ENCODE measurements around the gene PIK3R1.

PIK3R1 gene

DNA sequence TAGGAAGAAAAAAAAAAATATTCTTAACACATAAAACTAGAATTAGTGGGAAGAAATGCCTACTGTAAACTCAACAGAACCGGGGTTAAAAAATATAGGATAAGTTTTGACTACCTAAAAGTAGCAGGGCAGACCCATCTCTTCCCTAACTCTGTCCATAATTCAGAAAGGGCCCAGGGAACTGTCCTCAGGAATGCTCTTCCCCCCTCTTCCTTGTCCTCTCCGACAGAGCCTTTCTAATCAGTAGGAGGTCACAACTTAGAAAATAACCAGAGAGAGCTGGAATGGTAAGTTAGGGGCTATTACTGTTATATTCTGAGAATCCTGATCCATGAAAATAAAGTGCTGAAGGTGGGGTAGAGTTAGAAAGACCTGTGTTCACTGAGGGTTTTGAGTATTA is 22.2 kb downstream of the PIK3R1 start:
- DNase-seq (ENCODE audit: low read depth, low spot score) = no peak

DNA sequence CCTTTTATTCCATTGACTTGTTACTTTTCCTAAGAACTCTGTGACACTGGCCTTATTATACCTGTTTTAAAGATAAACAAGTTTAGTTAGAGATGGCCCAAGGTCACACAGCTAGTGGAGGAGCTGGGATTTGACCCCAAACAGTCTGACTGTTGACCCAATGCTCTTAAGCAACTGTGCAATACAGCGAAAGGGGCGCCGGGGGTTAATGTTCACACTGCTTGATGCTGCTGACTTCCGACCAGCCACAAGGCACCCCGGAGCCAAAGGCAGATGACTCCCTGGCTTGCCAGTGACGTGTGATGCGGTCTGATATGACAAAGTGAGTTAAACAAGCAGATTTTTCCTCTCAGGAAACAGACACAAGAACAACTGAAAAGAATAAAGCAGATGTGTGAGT is 23.9 kb downstream of the PIK3R1 start:
- no peaks in the 10 kb centered on the region for H3K27me3 ChIP-seq (ENCODE audit: control insufficient read depth, insufficient read depth, low read length)
- H3K4me1 ChIP-seq (ENCODE audit: control insufficient read depth, insufficient read depth, low read length) = no peaks in the 10 kb centered on the region; the same call in 1 of the 2 replicates
- H3K36me3 ChIP-seq (ENCODE audit: control insufficient read depth, insufficient read depth, low read length) = no peaks in the 10 kb centered on the region
- H3K4me3 ChIP-seq (ENCODE audit: low read length) = no peak overlapping the region
- no peaks in the 10 kb centered on the region for H3K9me3 ChIP-seq (ENCODE audit: control insufficient read depth, insufficient read depth, low read length)
- no peak overlapping the region for H3K27ac ChIP-seq (ENCODE audit: low read length)
- no CpG with 5 or more reads among the region's 7 CpGs for WGBS (ENCODE audit: insufficient coverage, insufficient read length)
- no peak for DNase-seq (ENCODE audit: low read depth, low spot score)

More for the DNA sequence above, 22.2 kb downstream of the PIK3R1 start:
- no CpG with 5 or more reads among the region's 2 CpGs for WGBS (ENCODE audit: insufficient coverage, insufficient read length)
- Histone ChIP-seq H3K4me3 (ENCODE audit: low read length) (no peak overlapping the region), H3K27me3 (ENCODE audit: control insufficient read depth, insufficient read depth, low read length) (no peaks in the 10 kb centered on the region), H3K36me3 (ENCODE audit: control insufficient read depth, insufficient read depth, low read length) (no peaks in the 10 kb centered on the region), H3K27ac (ENCODE audit: low read length) (no peak overlapping the region), H3K9me3 (ENCODE audit: control insufficient read depth, insufficient read depth, low read length) (no peaks in the 10 kb centered on the region), H3K4me1 (ENCODE audit: control insufficient read depth, insufficient read depth, low read length) (no peaks in the 10 kb centered on the region; the same call in 1 of the 2 replicates)

DNA sequence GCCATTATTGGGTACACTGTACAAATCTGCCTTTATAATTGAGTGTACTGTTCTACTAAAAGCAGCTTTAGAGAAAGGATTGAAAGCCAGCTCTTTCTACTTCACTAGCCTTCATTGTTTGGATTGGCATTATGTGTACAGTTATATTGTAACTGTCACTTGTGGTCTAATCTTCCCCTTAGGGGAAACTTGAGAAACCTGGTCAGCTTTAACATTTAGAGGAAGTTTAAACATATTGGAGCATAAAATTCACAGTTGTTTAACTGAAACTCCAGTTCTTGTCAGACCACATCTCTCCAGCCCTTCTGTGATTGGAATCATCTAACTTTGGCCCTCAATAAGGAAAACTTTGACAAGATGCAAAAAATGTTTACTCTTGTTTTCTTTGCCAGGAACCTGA is 24.6 kb downstream of the PIK3R1 start:
- H3K4me3 ChIP-seq (ENCODE audit: low read length) = no peak overlapping the region
- no peak for DNase-seq (ENCODE audit: low read depth, low spot score)
- no peak overlapping the region for H3K27ac ChIP-seq (ENCODE audit: low read length)
- no peaks in the 10 kb centered on the region for H3K36me3 ChIP-seq (ENCODE audit: control insufficient read depth, insufficient read depth, low read length)
- H3K9me3 ChIP-seq (ENCODE audit: control insufficient read depth, insufficient read depth, low read length) = no peaks in the 10 kb centered on the region
- H3K4me1 ChIP-seq (ENCODE audit: control insufficient read depth, insufficient read depth, low read length) = no peaks in the 10 kb centered on the region; the same call in 1 of the 2 replicates
- H3K27me3 ChIP-seq (ENCODE audit: control insufficient read depth, insufficient read depth, low read length) = no peaks in the 10 kb centered on the region

DNA sequence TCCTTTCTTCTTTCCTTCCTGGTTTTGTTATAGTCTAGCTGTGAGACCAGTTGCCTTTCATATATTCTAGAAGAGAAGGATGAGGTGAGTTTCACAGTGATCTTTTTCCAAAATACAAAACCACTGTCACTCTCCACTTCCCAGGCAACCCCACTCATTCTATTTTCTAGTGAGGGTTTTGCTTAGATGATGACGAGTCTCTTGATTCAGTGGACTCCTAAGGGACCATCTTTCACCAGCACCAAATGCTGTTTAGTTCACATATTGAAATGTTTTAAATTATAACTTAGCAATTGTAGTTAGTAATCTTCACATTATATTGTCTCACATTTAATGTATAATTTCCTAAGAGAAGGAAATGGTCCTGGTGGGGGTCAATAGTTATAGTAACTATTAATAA is 25.2 kb downstream of the PIK3R1 start:
- Histone ChIP-seq H3K4me3 (ENCODE audit: low read length) (no peak overlapping the region), H3K4me1 (ENCODE audit: control insufficient read depth, insufficient read depth, low read length) (no peaks in the 10 kb centered on the region; the same call in 1 of the 2 replicates), H3K9me3 (ENCODE audit: control insufficient read depth, insufficient read depth, low read length) (no peaks in the 10 kb centered on the region), H3K27ac (ENCODE audit: low read length) (no peak overlapping the region), H3K36me3 (ENCODE audit: control insufficient read depth, insufficient read depth, low read length) (no peaks in the 10 kb centered on the region), H3K27me3 (ENCODE audit: control insufficient read depth, insufficient read depth, low read length) (no peaks in the 10 kb centered on the region)
- DNase-seq (ENCODE audit: low read depth, low spot score) = no peak
- WGBS (ENCODE audit: insufficient coverage, insufficient read length) = no CpG with 5 or more reads among the region's 1 CpG

DNA sequence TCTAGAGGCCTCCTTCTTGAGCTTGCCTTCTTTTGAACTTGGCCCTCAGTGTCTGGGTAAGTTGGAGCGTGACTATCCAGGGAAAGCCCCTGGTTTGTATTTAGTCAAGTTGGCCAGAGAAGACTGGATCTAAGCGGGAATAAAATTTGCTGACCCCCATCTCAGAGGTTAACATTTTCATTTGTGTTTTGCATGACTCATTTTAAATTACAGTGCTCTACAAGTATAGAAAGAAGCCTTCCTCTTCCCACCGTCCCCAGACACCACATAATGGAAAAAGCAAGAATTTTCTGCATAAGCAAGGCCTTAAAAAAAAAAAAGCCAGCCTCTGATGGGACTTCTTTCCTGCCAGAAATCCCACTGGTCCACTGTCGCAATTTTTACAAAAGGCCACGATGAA is 27.2 kb downstream of the PIK3R1 start:
- WGBS (ENCODE audit: insufficient coverage, insufficient read length) = no CpG with 5 or more reads among the region's 5 CpGs

DNA sequence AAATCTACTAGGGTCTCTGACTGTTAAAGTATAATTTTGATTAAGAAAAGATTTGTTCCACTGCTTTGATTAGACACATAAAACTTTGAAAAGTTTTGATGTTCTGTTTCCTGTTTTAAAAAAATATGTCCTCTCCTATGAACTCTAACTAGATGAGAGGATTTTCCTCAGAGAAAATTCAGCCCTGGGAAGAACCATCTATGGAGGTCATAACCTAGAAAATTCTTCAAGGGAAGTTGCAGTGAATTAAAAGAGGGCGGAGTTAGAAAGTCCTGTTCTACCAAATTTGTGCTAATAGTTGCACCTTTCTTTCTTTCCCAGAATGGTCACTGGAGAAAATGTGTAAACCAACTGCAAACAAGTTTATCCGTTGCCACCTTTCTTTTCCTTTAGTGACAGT is 27.7 kb downstream of the PIK3R1 start:
- no peaks in the 10 kb centered on the region for H3K9me3 ChIP-seq (ENCODE audit: control insufficient read depth, insufficient read depth, low read length)
- H3K27ac ChIP-seq (ENCODE audit: low read length) = no peak overlapping the region
- no peaks in the 10 kb centered on the region for H3K36me3 ChIP-seq (ENCODE audit: control insufficient read depth, insufficient read depth, low read length)
- no CpG with 5 or more reads among the region's 2 CpGs for WGBS (ENCODE audit: insufficient coverage, insufficient read length)
- H3K27me3 ChIP-seq (ENCODE audit: control insufficient read depth, insufficient read depth, low read length) = no peaks in the 10 kb centered on the region
- H3K4me1 ChIP-seq (ENCODE audit: control insufficient read depth, insufficient read depth, low read length) = no peaks in the 10 kb centered on the region
- H3K4me3 ChIP-seq (ENCODE audit: low read length) = no peak overlapping the region
- DNase-seq (ENCODE audit: low read depth, low spot score) = no peak

More for the DNA sequence above, 27.2 kb downstream of the PIK3R1 start:
- no peaks in the 10 kb centered on the region for H3K36me3 ChIP-seq (ENCODE audit: control insufficient read depth, insufficient read depth, low read length)
- H3K4me1 ChIP-seq (ENCODE audit: control insufficient read depth, insufficient read depth, low read length) = no peaks in the 10 kb centered on the region; the same call in 1 of the 2 replicates
- no peaks in the 10 kb centered on the region for H3K9me3 ChIP-seq (ENCODE audit: control insufficient read depth, insufficient read depth, low read length)
- no peak overlapping the region for H3K27ac ChIP-seq (ENCODE audit: low read length)
- H3K4me3 ChIP-seq (ENCODE audit: low read length) = no peak overlapping the region
- DNase-seq (ENCODE audit: low read depth, low spot score) = no peak
- no peaks in the 10 kb centered on the region for H3K27me3 ChIP-seq (ENCODE audit: control insufficient read depth, insufficient read depth, low read length)

DNA sequence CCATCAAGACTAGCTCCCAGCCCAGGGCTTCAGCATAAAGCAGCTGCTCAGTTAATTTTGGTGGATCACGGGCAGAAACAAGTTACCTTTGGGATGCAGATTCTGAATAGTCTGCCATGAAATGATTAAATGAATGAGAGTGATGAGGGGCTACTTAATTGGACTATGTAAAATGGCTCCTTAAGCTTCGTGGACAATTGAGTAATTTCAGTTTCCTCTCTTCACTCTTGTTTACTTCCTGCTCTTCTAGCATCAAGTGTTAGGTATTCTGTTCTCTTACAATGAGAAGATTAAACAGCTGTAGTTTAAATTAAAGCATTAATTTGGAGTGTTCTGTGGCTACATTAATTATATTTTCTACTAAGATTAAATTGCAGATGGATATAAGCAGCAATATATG is 28.1 kb downstream of the PIK3R1 start:
- no peak overlapping the region for H3K4me3 ChIP-seq (ENCODE audit: low read length)

DNA sequence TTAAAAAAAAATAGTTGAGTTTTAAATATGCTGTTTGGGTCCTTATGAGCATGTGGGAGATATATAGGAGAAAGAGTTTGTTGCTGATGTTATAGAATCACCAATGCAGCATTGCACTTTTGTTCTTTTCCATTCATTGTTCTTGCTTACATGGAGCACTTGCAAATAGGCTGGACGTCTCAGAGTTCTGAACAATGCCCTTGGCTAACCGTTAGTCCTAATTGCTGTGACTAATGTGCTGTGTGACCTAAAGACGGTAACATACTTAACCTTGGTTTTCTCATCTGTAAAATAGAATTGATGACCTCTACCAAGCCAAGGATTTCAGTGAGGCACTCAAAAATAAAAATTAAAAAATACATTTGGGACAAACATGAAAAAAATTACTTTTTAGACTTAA is 29.8 kb downstream of the PIK3R1 start:
- no peaks in the 10 kb centered on the region for H3K9me3 ChIP-seq (ENCODE audit: control insufficient read depth, insufficient read depth, low read length)
- H3K36me3 ChIP-seq (ENCODE audit: control insufficient read depth, insufficient read depth, low read length) = no peaks in the 10 kb centered on the region
- H3K4me3 ChIP-seq (ENCODE audit: low read length) = no peak overlapping the region
- peaks cover 1% of the 10 kb centered on the region; the same call in 1 of the 2 replicates for H3K4me1 ChIP-seq (ENCODE audit: control insufficient read depth, insufficient read depth, low read length)
- no peak for DNase-seq (ENCODE audit: low read depth, low spot score)
- H3K27ac ChIP-seq (ENCODE audit: low read length) = no peak overlapping the region
- H3K27me3 ChIP-seq (ENCODE audit: control insufficient read depth, insufficient read depth, low read length) = no peaks in the 10 kb centered on the region
- WGBS (ENCODE audit: insufficient coverage, insufficient read length) = no CpG with 5 or more reads among the region's 3 CpGs

More for the DNA sequence above, 28.1 kb downstream of the PIK3R1 start:
- Histone ChIP-seq H3K27me3 (ENCODE audit: control insufficient read depth, insufficient read depth, low read length) (no peaks in the 10 kb centered on the region), H3K36me3 (ENCODE audit: control insufficient read depth, insufficient read depth, low read length) (no peaks in the 10 kb centered on the region), H3K27ac (ENCODE audit: low read length) (no peak overlapping the region), H3K9me3 (ENCODE audit: control insufficient read depth, insufficient read depth, low read length) (no peaks in the 10 kb centered on the region), H3K4me1 (ENCODE audit: control insufficient read depth, insufficient read depth, low read length) (no peaks in the 10 kb centered on the region)
- WGBS (ENCODE audit: insufficient coverage, insufficient read length) = no CpG with 5 or more reads among the region's 2 CpGs
- DNase-seq (ENCODE audit: low read depth, low spot score) = no peak

DNA sequence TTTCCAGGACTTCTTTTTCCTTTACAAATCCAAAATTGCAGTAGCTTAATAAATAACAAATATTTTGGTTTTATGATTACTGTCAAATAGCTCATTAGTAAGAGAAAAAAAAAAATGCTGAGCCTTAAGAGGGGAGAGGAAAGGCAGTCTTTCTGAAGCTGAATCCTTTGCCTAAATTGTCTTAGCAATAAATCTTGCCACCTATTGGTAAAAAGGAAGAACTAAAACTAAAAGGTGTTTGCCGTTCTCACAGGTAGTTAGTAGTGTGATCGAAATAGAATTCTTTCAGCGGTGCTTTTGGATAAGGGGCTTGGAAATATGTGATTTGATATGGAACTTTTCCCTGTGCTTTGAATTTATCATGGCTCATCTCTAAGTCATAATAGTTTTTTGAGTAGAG is 31.2 kb downstream of the PIK3R1 start:
- no peaks in the 10 kb centered on the region for H3K36me3 ChIP-seq (ENCODE audit: control insufficient read depth, insufficient read depth, low read length)
- no peak for DNase-seq (ENCODE audit: low read depth, low spot score)
- no peaks in the 10 kb centered on the region for H3K27me3 ChIP-seq (ENCODE audit: control insufficient read depth, insufficient read depth, low read length)
- H3K9me3 ChIP-seq (ENCODE audit: control insufficient read depth, insufficient read depth, low read length) = no peaks in the 10 kb centered on the region
- H3K4me1 ChIP-seq (ENCODE audit: control insufficient read depth, insufficient read depth, low read length) = peaks cover 5% of the 10 kb centered on the region
- WGBS (ENCODE audit: insufficient coverage, insufficient read length) = no CpG with 5 or more reads among the region's 3 CpGs
- H3K27ac ChIP-seq (ENCODE audit: low read length) = no peak overlapping the region
- H3K4me3 ChIP-seq (ENCODE audit: low read length) = no peak overlapping the region

DNA sequence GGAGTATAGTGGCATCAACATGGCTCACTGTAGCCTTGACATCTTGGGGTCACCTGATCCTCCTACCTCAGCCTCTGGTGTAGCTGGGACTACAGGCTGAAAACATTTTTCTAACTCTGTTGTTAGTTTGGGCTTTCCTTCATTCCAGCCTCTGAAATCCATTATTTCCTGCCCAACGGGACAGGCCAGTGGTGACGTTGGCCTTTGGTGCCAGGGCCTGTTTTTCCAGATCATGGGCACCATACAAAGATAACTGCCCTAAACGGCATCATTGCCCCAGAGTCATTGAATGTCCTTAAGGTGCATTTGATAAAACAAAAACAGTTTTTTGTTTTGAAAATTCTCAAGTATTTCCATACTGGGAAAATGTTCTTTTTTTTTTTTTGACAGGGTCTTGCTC is 32.1 kb downstream of the PIK3R1 start:
- H3K9me3 ChIP-seq (ENCODE audit: control insufficient read depth, insufficient read depth, low read length) = no peaks in the 10 kb centered on the region
- no peak overlapping the region for H3K27ac ChIP-seq (ENCODE audit: low read length)
- DNase-seq (ENCODE audit: low read depth, low spot score) = no peak
- no peaks in the 10 kb centered on the region for H3K27me3 ChIP-seq (ENCODE audit: control insufficient read depth, insufficient read depth, low read length)
- no peaks in the 10 kb centered on the region for H3K36me3 ChIP-seq (ENCODE audit: control insufficient read depth, insufficient read depth, low read length)
- H3K4me3 ChIP-seq (ENCODE audit: low read length) = no peak overlapping the region
- H3K4me1 ChIP-seq (ENCODE audit: control insufficient read depth, insufficient read depth, low read length) = peaks cover 6% of the 10 kb centered on the region
- WGBS (ENCODE audit: insufficient coverage, insufficient read length) = no CpG with 5 or more reads among the region's 3 CpGs

DNA sequence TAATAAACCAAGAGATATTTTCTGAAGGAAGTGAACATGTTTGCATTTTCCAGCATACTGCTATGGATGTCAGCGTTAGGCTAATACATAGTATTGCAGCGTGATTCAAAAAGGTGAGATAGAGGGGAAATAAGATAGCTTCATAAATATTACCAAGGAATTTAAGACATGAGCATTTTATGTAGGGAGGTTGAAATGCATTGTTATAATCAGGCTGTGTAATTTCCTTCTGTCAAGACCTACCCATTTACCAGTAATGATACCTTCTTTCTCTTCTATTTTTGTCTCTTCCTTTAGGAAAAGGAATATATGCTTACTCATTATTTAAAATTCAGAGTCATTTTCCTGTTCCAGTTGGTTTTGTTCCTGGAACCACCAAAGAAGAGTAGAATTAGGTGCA is 33.3 kb downstream of the PIK3R1 start:
- no CpG with 5 or more reads among the region's 2 CpGs for WGBS (ENCODE audit: insufficient coverage, insufficient read length)
- Histone ChIP-seq H3K36me3 (ENCODE audit: control insufficient read depth, insufficient read depth, low read length) (no peaks in the 10 kb centered on the region), H3K4me3 (ENCODE audit: low read length) (no peak overlapping the region), H3K27me3 (ENCODE audit: control insufficient read depth, insufficient read depth, low read length) (no peaks in the 10 kb centered on the region), H3K4me1 (ENCODE audit: control insufficient read depth, insufficient read depth, low read length) (peaks cover 6% of the 10 kb centered on the region), H3K27ac (ENCODE audit: low read length) (no peak overlapping the region), H3K9me3 (ENCODE audit: control insufficient read depth, insufficient read depth, low read length) (no peaks in the 10 kb centered on the region)
- DNase-seq (ENCODE audit: low read depth, low spot score) = no peak
